Lung (tissue), 12 donors: ENCODE measurements around the gene TMEM223. TPM values are rescaled to one million over a fixed set of nuclear protein-coding genes. Genes with fewer than 3 reads are reported as not detected.

Source experiments
- ATAC-seq: fragments of 200-7000 bp; cut with Tn5 transposase; one replicate; pipeline ENCODE4 v1.9.1; 2020; ENCODE audit warnings: moderate number of reproducible peaks; ENCODE audit not compliant: insufficient read depth, low FRiP score
- DNase-seq, 3 donors: peaks; one replicate each; pipeline ENCODE4 v3.0.0-alpha.2; 2013 to 2017
- H3K27ac ChIP-seq, 2 donors: one replicate each; pipeline ENCODE4 v1.5.1; 2013; ENCODE audit warnings: mild to moderate bottlenecking in 2 of 2, moderate library complexity in 2 of 2, control low read depth in 1 of 2, inconsistent platforms in 1 of 2, low read depth in 1 of 2, low read length in 1 of 2
- H3K27me3 ChIP-seq, 3 donors: one replicate each; pipeline ENCODE4 v1.5.1; 2013; ENCODE audit warnings: low read length in 2 of 3; ENCODE audit not compliant: control insufficient read depth in 3 of 3, insufficient read depth in 3 of 3
- H3K36me3 ChIP-seq, 4 donors: one replicate each; pipeline ENCODE4 v1.5.1; 2013; ENCODE audit warnings: low read length in 4 of 4, mild to moderate bottlenecking in 1 of 4, moderate library complexity in 1 of 4; ENCODE audit not compliant: control insufficient read depth in 4 of 4, insufficient read depth in 4 of 4
- H3K4me1 ChIP-seq, 5 donors: one replicate each; pipeline ENCODE4 v1.5.1; 2013; ENCODE audit warnings: low read length in 5 of 5, mild to moderate bottlenecking in 2 of 5, moderate library complexity in 1 of 5; ENCODE audit not compliant: control insufficient read depth in 5 of 5, insufficient read depth in 5 of 5
- H3K4me3 ChIP-seq: one replicate; pipeline ENCODE4 v1.5.1; 2013; ENCODE audit warnings: mild to moderate bottlenecking, control low read depth, moderate library complexity
- H3K9ac ChIP-seq, 2 donors: one replicate each; pipeline ENCODE4 v1.5.1; 2013; ENCODE audit warnings: low read length in 2 of 2, control low read depth in 1 of 2; ENCODE audit not compliant: insufficient read depth in 1 of 2
- H3K9me3 ChIP-seq, 4 donors: one replicate each; pipeline ENCODE4 v1.5.1; 2013; ENCODE audit warnings: low read length in 3 of 4, mild to moderate bottlenecking in 1 of 4, moderate library complexity in 1 of 4; ENCODE audit not compliant: control insufficient read depth in 4 of 4, insufficient read depth in 3 of 4
- WGBS, 2 donors: extraction: QIAGEN DNeasy Blood & Tissue Kit; methylation state at CpG; one replicate each; pipeline ENCODE4 v1.1.7; 2013; 5-methylcytosine and 5-hydroxymethylcytosine counted together
- polyA plus RNA-seq, 2 donors: library from polyadenylated mRNA; stranded (reverse); fragments of 200-250 nt; gene quantifications; one replicate each; pipeline ENCODE4 v1.2.1, GENCODE V29; 2013
- total RNA-seq, 2 donors: library from RNA; depleted of rRNA in 1 of 2; stranded (reverse); fragments of >200 nt in 1 of 2; gene quantifications; one replicate each; pipeline ENCODE4 v1.2.1, GENCODE V29; 2014 to 2021
- TF ChIP-seq, protein P1 (sequence below): IDR thresholded peaks from 2 replicates; pipeline ENCODE4 v1.5.1; 2012; ENCODE audit warnings: mild to moderate bottlenecking; ENCODE audit errors: control extremely low read depth, extremely low read depth
- donor health status: control.
- donor health status: control.
- donor health status: Bipolar disorder and iron deficiency.
- donor health status: healthy.
- donor health status: DM: yes; HTN: yes; CAD: no.

TMEM223 gene
- total and polyA plus RNA-seq, 4 donors, result 9.7 to 38.6 (median 18.7) TPM

DNA sequence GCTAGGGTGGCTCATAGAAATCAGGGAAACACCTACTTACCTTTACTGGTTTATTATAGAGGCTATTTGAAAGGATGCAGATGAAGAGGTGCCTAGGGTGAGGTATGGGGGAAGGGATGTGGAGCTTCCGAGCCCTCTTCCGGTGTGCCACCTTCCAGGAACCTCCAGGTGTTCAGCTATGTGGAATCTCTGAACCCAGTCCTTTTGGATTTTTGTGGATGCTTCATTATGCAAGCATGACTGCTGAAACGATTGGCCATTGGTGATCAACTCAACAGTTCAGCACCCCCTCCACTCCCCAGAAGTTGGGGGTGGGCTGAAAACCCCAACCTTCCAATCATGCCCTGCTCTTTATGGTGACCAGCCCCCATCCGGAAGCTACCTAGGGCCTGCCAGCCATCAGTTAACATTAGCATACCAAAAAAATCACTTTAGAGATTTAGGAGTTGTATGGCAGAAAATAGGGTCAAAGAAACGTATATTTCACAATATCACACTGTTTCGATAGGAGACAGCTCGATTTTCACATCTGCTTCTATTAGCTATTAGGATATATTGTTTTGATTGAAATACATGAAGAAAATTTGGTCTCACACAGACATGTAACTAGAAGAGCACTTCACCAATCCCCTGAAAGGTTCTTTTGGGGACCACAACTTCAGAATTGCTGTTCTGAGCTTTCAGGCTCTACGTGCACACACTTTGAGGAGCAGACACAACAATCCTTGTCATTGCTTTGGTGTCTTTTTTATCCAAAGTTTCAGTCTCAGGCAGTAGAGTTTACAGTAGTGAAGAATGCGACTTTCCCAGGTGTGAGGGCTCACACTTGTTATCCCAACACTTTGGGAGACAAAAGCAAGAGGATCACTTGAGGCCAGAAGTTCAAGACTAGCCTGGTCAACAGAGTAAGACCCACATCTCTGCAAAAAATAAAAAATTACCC is 33.7 kb downstream of the TMEM223 start:
- ATAC-seq, result no peak
- Histone ChIP-seq H3K4me3 (no peak overlapping the region), H3K9me3 (no peaks in the 10 kb centered on the region), H3K27me3 (no peaks in the 10 kb centered on the region), H3K36me3 (peaks cover 0 to 5% (median 2%) of the 10 kb centered on the region in 4 donors), H3K4me1 (peaks cover 0 to 19% (median 7%) of the 10 kb centered on the region in 5 donors), H3K9ac (no peak overlapping the region), H3K27ac (no peak overlapping the region)
- 65 to 73% methylated on average over 9 of the region's 9 CpGs for WGBS, 2 donors
- TF ChIP-seq, protein P1, sequence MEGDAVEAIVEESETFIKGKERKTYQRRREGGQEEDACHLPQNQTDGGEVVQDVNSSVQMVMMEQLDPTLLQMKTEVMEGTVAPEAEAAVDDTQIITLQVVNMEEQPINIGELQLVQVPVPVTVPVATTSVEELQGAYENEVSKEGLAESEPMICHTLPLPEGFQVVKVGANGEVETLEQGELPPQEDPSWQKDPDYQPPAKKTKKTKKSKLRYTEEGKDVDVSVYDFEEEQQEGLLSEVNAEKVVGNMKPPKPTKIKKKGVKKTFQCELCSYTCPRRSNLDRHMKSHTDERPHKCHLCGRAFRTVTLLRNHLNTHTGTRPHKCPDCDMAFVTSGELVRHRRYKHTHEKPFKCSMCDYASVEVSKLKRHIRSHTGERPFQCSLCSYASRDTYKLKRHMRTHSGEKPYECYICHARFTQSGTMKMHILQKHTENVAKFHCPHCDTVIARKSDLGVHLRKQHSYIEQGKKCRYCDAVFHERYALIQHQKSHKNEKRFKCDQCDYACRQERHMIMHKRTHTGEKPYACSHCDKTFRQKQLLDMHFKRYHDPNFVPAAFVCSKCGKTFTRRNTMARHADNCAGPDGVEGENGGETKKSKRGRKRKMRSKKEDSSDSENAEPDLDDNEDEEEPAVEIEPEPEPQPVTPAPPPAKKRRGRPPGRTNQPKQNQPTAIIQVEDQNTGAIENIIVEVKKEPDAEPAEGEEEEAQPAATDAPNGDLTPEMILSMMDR, result no peak
- no peak for DNase-seq

DNA sequence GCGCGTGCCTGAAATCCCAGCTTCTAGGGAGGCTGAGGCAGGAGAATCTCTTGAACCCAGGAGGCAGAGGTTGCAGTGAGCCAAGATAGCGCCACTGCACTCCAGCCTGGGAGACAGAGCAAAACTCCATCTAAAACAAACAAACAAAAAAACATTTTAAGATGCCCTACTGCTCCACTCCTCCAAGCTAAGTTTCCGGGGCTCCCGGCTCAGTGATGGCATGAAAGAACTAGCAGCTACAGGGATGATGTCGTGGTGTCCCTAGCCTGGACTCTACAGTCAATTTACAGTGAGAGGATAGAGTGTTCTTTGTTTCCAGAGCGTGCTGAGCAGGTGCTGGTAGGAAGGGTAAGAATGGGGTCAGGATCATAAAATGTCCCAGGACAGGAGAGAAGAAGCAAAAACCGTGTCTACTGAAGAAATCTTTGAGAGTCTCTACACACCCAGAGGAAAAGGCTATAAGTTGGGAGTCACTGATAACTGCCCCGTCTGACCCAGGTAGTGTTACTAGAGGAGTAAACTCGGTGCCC is 36.7 kb downstream of the TMEM223 start:
- Histone ChIP-seq H3K27me3 (no peaks in the 10 kb centered on the region), H3K36me3 (peaks cover 0 to 16% (median 10%) of the 10 kb centered on the region in 4 donors), H3K4me1 (peaks cover 0 to 11% (median 0%) of the 10 kb centered on the region in 5 donors), H3K9me3 (no peaks in the 10 kb centered on the region), H3K27ac (no peak overlapping the region), H3K4me3 (no peak overlapping the region), H3K9ac (no peak overlapping the region)
- WGBS, 2 donors, result 86 to 90% methylated on average over 10 of the region's 10 CpGs
- TF ChIP-seq, protein P1, result no peak
- ATAC-seq (no peak), DNase-seq (no peak)

DNA sequence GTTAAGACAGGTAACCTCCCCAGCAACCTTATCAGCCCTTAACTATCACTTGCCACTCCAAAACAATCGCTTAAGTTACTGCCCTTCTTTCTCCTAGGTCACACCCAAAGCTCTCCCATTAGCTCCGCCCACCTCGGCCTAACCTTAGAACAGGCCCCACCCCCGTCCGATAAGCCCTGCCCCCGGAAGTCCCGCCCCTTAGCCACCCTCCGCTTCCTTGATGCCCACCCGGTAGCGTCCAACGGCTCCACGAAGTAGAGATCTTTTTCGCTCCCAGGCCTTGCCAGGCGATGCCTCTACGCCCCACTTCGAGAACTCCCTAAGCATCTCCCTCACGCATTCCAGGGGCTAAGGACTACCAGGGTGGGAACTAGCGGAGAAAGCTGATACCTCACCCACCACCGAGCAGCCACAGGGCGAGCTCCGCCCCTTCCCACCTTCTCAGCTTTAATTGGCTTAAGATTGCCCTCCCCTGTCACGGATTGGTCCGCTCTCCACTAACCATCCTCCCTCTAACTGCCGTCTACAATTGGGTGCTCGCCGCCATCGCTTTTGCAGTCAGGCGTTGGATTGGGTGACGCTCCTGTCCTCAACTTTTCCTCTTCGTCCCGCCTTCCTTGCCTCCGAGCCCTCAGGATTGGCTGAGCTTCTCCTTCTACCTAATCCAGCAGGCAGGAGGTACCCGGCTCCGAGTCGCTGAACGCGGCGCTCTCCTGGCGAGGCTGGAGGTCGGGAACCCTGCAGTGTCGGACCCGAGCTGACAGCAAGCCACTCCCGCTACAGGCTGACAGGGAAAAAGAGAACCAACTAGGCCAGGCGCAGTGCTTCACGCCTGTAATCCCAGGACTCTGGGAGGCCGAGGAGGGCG is 37.8 kb downstream of the TMEM223 start, which contains the start of gene ZBTB3:
TSS of gene ZBTB3 (minus strand) at position 425 of the 868 bp plus-strand sequence. CDS start 496 bp downstream, outside the sequence.
- TF ChIP-seq, protein P1, result no peak
- Histone ChIP-seq H3K4me1 (peaks cover 0 to 11% (median 0%) of the 10 kb centered on the region in 5 donors), H3K27me3 (no peaks in the 10 kb centered on the region), H3K9me3 (no peaks in the 10 kb centered on the region), H3K4me3 (peak within 1 kb of the TSS; percentile 71), H3K27ac (peak within 1 kb of the TSS; percentile 92 to 96), H3K9ac (peak within 1 kb of the TSS in 1 of 2 donors; percentile 91), H3K36me3 (peaks cover 0 to 20% (median 11%) of the 10 kb centered on the region in 4 donors)
- DNase-seq, result peak; percentile 98 to 100 (median 99)
- ATAC-seq, result peak; percentile 98
- WGBS, 2 donors, result 1% methylated on average over 47 of the region's 47 CpGs
